GM10847 (cell line): ENCODE data around the gene UTS2.

Experiments used
- POLR2A ChIP-seq: IDR thresholded peaks from 2 replicates; pipeline ENCODE4 v1.6.1; 2011; ENCODE audit not compliant: insufficient read length; ENCODE audit errors: extremely low read depth

The UTS2 gene

DNA sequence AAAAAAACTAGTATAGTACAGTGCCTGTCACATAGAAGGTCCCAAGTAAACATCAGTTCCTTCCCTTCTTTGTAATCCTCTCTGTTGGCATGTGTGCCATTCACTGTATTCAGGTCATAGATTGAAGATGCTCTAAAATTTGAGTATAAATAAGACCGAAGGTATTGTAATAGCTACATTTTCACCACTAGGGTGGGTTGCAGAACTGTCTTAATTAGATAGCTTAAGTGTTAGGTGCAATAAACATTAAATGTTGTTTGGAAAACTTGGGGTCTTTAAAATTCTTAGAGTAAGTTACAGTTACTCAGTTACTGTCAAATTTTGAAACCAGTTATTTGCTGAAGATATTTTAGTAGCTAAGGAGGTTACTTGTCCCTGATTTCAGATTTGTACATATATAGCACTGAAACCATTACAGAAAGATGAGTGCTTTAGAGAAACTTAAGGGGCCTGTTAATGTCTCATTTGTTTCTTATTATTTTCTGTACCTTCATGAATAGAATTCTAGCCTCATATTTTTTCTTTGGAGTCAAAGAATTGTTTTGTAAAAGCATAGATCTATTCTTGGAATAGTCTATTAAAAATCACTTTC lies 44.5 kb downstream of the UTS2 start:
- no peak for TF ChIP-seq POLR2A

DNA sequence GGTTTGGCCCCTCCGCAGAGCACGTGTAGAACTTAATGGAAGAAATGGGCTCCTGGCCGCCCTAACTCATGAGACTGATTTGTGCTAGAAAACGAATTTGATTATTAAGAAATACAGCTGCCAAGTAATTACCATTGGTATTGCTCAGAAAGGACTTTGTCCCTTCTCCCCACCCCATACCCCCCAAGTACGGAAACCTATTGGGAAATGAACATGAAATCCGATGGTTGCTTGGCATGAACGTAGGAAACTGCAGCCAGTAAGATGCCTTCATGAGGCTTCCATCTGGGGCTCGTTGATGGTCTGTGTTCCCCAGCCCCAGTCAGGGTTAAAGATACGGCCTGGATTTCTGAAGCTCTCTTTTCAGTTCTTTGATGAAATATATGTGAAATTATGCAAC lies 47.4 kb downstream of the UTS2 start:
- TF ChIP-seq POLR2A, result no peak
